H7 (cell line): ENCODE results near the gene AGTR1. TPM values are rescaled to one million over a fixed set of nuclear protein-coding genes. Genes with fewer than 3 reads are reported as not detected.
"Not testable (repeated sequence)": the region's sequence is repeated elsewhere in the genome, so short reads cannot be mapped to it uniquely, and the experiment has no call there.

Source experiments
- DNase-seq: peaks from one replicate; pipeline ENCODE4 v3.0.0; 2012
- H3K27me3 ChIP-seq: 2 replicates; pipeline ENCODE4 v1.6.0; 2011; ENCODE audit warnings: mild to moderate bottlenecking, low read length; ENCODE audit not compliant: control insufficient read depth, insufficient read depth
- H3K36me3 ChIP-seq: replicated peaks from 2 replicates; pipeline ENCODE4 v1.5.1; 2011; ENCODE audit warnings: low read length; ENCODE audit not compliant: control insufficient read depth, insufficient read depth
- H3K4me3 ChIP-seq: 2 replicates; pipeline ENCODE4 v1.5.1; 2011; ENCODE audit warnings: low read depth, mild to moderate bottlenecking, control low read depth, low read length, moderate library complexity; ENCODE audit not compliant: insufficient read depth
- total RNA-seq: library from RNA; depleted of rRNA; stranded (reverse); fragments of >200 nt; shearing (Covaris generic); gene quantifications from 2 replicates; pipeline ENCODE4 v1.2.3, GENCODE V29; 2014

Gene AGTR1
- total RNA-seq, 1 experiment from 2014 or later: 0.03 TPM

DNA sequence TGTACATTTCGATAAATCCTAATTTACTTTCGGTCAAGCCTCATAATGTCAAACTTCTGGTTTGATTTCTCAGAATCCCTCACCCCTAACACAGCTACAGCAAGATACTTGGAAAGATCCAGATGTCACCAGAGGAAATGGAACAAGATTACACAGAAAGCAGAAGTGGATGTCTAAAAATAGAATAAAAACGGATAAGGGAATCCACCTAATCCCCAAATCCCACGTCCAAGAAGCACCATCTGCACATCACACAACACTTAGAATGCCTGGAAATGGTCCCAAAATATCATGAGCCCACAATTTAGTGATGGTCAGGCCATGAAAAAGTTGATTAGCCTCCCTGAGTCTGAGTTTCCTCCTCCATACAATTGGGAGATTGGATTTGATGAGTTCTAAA, 61.7 kb downstream of the AGTR1 start:
- Histone ChIP-seq H3K4me3 (no peak overlapping the region), H3K27me3 (no peaks in the 10 kb centered on the region), H3K36me3 (no peaks in the 10 kb centered on the region)
- DNase-seq: no peak

DNA sequence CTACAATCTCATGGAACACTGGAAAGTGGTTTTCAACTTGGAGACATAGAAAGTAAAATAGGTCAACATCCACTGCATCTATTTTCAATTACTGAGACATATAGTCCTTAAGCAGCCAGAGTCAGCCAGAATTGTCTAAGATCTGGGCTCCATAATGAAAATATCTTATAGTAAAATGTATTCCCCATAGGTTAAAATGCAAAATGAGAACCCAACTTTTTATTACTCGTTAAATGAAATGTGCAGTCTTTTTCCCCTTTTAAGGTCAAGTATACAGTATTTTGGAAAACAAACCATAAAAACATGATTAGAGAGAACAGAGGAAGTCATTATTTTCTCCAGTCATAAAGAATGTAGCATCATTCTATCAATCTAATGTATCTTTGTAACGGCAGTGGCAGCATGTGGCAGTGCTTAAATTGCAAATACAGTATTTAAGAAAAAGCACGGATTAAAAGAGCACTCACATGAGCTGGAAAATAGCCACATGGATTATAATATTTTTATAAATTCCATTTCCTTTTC, 65.5 kb downstream of the AGTR1 start:
- no peaks in the 10 kb centered on the region for H3K27me3 ChIP-seq
- no peak for DNase-seq
- no peak overlapping the region for H3K4me3 ChIP-seq
- H3K36me3 ChIP-seq: no peaks in the 10 kb centered on the region

DNA sequence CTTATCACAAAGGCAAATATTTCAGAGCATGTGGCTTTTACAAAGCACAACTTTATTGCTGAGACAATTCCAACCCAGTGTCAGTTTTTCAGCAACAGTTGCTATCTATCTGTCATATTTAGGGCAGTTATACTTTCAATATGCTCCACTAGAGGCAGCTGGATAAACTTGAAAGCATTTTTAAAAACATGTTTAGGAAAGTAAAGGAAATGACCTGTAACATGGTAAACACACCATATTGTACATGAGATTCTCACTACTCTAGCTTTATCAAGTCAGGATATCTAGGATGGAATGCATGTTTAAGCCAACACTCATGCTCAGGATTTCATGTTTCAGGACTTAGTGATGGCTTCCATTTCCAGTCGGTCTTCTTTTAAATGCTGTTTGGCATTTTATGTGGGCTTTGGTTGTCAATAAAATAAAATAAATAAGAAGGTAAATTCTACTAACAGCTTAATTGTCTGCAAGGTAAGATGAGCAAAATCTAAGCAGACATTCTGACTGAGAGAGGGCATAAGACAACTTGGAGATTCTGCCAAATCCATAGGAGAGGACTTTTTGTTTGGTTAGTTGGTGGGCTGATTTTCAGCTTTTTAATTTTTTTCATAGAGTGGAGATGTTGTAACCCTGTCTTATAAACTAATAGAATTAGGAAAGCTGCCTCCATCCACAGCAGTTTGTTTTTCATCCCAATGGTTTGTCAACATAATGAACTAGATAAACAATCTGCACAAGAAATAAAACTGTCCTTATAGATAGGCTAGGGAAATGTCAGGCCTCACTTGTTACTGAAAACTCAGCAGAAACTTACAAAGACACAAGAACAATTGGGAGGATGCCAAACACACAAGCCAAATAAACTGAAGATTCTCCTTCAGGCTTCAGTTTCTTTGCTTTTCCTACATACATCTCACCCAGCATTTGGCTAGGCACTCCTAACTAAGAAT, 66.6 kb downstream of the AGTR1 start:
- no peak for DNase-seq
- no peaks in the 10 kb centered on the region for H3K36me3 ChIP-seq

DNA sequence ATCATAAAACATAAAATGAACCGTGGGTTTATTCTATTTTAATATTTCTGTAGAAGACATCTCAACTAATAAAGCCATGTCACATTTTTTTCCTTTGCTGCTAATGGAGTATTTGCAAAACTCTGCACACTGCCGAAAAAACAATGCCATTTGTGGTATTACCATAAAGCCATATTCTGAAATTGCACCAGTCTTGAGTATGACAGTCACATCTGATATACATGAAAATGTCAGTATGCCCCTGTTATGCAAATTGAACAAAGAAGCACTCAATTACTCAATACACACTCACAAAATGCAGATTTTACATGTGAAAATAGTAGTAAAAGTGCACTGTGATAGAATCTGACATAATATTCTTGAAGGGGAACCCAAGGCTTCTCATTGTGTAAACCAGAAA, 74.7 kb downstream of the AGTR1 start:
- DNase-seq: no peak
- Histone ChIP-seq H3K4me3 (no peak overlapping the region), H3K36me3 (no peaks in the 10 kb centered on the region), H3K27me3 (no peaks in the 10 kb centered on the region)

More for the DNA sequence above, 66.6 kb downstream of the AGTR1 start:
- Histone ChIP-seq H3K27me3 (no peaks in the 10 kb centered on the region), H3K4me3 (no peak overlapping the region)

DNA sequence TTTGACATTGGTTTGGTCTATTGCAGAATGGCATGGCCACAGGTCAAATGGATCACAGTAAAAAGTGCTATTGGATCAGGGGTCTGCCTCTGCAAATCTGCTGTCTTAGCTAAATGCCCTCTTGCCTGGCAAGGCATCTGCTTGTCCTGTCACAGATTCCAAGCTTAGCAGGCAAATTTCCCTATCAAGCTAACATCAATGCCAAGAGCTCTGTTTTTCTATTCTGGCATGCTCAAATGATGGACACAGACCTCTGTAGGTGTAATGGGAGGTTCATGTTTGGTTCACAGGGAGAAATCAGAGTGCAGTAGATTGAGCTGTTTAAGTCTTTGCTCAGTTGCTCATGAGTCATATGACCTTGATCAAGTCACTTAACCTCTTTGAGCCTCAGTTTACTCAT, 75.1 kb downstream of the AGTR1 start:
- no peak for DNase-seq
- no peaks in the 10 kb centered on the region for H3K36me3 ChIP-seq
- H3K4me3 ChIP-seq: no peak overlapping the region
- no peaks in the 10 kb centered on the region for H3K27me3 ChIP-seq

DNA sequence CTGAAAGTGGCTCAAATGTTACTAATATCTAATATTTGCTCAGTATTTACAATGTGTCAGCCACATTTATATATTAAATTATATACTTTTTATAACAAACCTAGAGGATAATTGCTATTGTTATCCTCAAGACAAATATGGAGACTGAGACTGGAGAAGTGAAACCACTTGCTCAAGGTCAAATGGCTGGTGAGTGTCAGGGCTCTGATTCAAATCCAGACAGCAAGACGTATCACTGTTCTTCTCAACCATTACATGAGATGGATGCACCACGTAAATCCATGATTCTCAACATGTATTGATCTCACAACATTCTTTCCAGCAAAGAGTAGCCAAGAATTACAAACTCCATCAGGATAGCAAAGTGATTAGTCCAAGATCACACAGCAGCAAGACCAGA, 76.1 kb downstream of the AGTR1 start:
- DNase-seq: no peak
- Histone ChIP-seq H3K27me3 (no peaks in the 10 kb centered on the region), H3K4me3 (no peak overlapping the region), H3K36me3 (no peaks in the 10 kb centered on the region)

DNA sequence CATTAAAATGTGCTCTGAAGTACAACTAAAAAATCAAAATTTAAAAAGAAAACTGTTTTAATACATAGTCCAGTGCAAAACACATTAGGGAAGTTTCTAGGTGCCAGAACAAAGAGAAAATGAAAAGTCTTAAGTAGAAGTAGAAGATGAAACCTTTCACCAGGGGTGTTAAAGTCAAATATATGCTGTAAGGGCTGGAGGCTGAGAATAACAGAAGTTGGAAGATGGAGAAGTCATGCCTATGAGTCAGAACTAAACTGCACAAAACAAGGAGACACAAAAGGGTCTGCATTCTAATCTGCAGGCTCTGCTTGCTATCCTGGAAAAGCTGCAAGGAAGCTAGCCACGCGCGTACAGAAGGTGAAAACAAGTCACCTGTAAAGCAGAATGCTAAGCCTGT, 81.2 kb downstream of the AGTR1 start:
- no peaks in the 10 kb centered on the region for H3K27me3 ChIP-seq
- no peak overlapping the region for H3K4me3 ChIP-seq
- DNase-seq: no peak
- H3K36me3 ChIP-seq: no peaks in the 10 kb centered on the region

DNA sequence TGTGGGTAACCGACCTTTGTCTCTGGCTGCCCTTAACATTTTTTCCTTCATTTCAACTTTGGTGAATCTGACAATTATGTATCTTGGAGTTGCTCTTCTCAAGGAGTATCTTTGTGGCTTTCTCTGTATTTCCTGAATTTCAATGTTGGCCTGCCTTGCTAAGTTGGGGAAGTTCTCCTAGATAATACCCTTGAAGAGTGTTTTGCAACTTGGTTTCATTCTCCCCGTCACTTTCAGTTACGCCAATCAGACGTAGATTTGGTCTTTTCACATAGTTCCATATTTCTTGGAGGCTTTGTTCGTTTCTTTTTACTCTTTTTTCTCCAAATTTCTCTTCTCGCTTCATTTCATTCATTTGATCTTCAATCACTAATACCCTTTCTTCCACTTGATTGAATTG, 87.3 kb downstream of the AGTR1 start:
- H3K36me3 ChIP-seq, H3K4me3 ChIP-seq, DNase-seq, H3K27me3 ChIP-seq: not testable (repeated sequence)

DNA sequence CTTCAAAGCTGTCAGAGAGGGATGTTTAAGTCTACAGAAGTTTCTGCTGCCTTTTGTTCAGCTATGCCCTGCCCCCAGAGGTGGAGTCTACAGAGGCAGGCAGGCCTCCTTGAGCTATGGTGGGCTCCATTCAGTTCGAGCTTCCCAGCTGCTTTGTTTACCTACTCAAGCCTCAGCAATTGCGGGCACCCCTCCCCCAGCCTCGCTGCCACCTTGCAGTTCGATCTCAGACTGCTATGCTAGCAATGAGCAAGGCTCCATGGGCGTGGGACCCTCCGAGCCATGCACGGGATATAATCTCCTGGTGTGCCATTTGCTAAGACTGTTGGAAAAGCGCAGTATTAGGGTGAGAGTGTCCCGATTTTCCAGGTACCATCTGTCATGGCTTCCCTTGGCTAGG, 88.5 kb downstream of the AGTR1 start:
- DNase-seq, H3K27me3 ChIP-seq, H3K4me3 ChIP-seq, H3K36me3 ChIP-seq: not testable (repeated sequence)

DNA sequence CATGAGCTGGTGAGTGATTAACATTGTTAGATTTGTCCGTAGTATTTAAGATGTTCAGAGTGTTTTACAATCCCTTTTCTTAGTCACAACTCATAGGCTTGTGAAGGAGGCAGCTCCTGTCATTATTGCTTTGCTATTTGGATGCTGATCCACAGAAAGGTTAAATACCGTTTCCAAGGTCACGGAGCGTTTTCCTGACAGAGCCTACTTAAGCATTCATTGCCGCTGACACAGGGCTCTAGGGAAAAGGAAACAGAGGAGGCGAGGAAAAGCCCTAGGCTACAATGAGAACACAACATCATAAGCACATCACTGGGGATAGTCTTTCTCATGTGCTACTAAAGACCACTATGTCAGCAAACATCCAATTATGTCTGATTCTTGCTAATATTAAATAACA, 91.4 kb downstream of the AGTR1 start:
- no peaks in the 10 kb centered on the region for H3K27me3 ChIP-seq
- no peak overlapping the region for H3K4me3 ChIP-seq
- no peaks in the 10 kb centered on the region for H3K36me3 ChIP-seq
- no peak for DNase-seq

DNA sequence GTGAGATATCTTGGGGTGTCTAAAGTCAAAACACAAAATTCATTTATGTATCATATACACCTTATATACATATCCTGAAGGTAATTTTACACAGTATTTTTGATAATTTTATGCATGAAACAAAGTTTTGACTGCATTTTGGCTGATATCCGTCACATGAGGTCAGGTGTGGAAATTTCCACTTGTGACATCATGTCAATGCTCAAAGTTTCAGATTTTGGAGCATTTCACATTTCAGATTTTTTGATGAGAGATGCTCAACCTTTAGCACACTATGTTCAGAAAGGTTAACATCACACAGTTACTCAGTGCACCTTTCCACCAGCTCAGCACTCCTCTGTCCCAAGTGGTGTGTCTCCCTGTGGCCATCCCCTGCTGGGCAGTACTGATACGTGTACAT, 92.2 kb downstream of the AGTR1 start:
- no peaks in the 10 kb centered on the region for H3K27me3 ChIP-seq
- DNase-seq: no peak
- H3K4me3 ChIP-seq: no peak overlapping the region
- no peaks in the 10 kb centered on the region for H3K36me3 ChIP-seq

DNA sequence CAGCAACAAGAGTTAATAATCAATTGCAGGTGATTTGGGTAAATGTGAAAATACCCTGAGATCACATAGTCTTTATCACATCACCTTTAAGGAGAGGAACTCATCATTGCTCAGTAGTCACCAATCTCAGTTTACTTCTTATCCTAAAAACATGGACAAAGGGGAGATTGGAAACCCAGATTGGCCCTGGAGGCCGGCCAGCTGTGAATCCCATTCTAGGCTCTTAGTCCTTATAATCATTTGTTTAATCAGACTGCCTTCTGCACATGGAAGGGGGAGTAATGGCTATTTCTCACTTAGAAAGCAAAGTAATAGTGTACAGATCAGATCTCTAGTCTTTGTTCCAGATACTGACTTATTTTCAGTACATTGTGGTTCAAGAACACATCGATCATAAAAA, 92.7 kb downstream of the AGTR1 start:
- Histone ChIP-seq H3K27me3 (no peaks in the 10 kb centered on the region), H3K4me3 (no peak overlapping the region), H3K36me3 (no peaks in the 10 kb centered on the region)
- DNase-seq: no peak

DNA sequence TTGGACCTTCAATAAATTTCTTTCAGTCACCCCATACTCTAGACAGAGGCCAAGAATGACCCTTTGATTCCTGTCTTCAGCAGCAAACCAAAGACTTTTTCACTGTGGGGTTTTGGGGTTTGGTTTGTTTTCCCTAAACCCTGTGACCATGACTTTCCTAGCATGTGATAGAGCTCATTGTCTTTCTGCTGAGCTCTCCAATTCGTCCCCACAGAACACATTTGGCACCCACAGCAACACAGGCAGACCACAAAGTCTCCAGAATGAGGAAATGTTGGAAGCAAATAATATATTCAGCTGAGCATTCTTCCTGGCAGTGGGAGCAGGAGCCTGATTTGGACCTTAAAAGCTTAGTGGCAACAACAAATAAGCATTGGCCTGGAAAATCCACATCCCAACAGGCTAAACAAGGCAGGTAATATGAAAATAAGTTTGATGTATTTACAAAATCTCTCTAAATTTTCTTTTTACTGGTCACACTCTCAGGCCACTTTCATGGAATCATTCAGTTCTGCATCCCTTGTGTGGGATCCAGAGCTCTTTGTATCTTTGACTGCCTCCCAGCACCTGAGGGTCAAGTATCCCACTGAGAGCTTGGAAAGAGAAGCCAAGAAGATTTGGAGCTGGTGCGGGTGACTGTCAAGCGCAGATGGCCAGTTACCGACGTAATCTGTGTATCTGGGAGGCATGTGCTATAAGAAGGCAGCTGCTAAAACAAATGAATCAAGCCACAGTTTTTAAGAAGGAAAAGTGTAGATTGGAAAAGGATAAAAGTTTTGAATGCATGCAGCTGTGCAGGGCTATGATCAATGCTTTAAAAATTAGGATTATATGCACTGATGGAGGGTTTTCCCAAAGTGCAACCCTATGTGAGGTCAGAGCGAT, 93.4 kb downstream of the AGTR1 start:
- Histone ChIP-seq H3K36me3 (no peaks in the 10 kb centered on the region), H3K4me3 (no peak overlapping the region), H3K27me3 (no peaks in the 10 kb centered on the region)
- DNase-seq: no peak

DNA sequence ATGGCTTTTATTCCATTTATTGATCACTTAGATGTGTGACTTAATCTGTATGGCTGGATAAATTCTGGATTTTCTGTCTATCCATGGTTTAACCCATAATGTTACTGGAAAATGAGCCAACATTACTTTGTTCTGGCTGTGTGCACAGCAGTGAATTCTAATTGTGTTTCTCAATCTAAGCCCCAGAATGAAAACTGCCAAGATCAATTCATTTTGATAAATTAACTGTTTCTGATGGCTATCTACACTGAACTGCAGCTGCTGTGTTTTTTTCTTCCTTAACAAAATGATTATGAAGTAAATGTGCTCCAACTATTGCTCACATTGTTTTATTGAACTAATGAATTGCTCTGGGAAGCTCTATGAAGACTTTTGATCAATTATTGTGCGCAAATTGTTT, 94.2 kb downstream of the AGTR1 start:
- Histone ChIP-seq H3K4me3 (no peak overlapping the region), H3K27me3 (no peaks in the 10 kb centered on the region), H3K36me3 (no peaks in the 10 kb centered on the region)
- no peak for DNase-seq

DNA sequence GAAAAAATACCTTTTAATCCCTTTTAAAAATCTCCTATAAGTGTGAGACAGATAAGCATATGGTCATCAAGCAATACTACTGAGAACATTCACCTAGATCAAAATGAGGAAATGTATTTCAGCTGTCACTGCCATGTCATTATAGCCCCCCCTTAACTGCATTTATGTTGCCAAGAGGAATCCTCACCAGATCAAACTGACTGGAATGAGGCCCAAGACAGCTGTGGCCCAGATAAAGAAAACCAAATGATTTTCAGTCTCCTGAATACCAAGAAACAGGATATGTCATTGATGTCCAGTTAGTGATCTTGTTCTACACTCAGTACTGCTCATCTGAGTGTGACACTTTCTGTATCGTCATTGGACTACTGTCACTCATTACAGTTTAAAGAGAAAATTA, 94.8 kb downstream of the AGTR1 start:
- H3K4me3 ChIP-seq: no peak overlapping the region
- no peaks in the 10 kb centered on the region for H3K36me3 ChIP-seq
- no peak for DNase-seq
- no peaks in the 10 kb centered on the region for H3K27me3 ChIP-seq
